GM12872 (cell line): ENCODE data around the gene ACP5.

Experiments
- CTCF ChIP-seq: IDR thresholded peaks from 3 replicates; pipeline ENCODE4 v1.5.1; 2011; ENCODE audit warnings: low read depth, mild to moderate bottlenecking, low read length, moderate library complexity; ENCODE audit not compliant: insufficient read depth

The ACP5 gene

DNA sequence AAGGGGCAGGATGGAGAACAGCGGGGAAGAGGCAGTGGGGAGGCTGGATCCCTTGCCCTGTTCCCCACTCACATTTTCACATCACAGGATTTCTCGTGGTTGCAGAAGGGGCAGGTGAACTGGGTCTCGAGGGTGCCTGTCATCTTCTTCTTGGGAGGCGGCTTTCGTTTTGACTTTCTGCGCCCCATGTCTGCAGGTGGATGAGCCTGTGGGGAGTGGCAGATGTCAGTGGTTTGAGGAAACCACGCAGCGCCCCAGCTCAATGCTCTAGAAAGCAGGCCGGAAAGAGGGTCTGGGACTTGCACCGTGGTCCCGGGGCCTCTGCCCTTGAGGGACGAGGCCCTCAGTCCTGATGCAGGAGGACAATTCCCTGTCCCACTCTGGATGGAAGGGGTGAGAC is 23.3 kb downstream of the ACP5 start:
- TF ChIP-seq CTCF, result no peak

- no peak for TF ChIP-seq CTCF
Observed at GRCh38 chr19:11552666-11553372, 24.6 kb downstream of the ACP5 start.

GRCh38 chr19:11551603-11552235 is 25.7 kb downstream of the ACP5 start:
- TF ChIP-seq CTCF, result peak; percentile 50

DNA sequence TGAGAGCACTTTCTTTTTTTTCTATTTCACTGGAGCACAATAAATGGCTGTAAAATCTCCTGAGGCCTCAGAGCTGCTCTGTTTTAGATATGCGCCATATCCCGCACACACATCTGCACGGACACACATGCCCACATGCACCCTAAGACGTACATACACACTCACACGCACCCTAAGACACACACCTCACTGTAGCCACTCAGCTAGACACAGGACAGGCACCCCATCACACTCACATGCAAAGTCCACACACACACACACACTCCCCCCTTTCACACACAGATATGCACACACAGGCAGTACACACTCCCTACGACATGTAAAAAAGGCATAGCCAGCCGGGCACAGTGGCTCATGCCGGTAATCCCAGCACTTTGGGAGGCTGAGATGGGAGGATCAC is 27.2 kb downstream of the ACP5 start:
- no peak for TF ChIP-seq CTCF

GRCh38 chr19:11549386-11549953 is 28.0 kb downstream of the ACP5 start:
- no peak for TF ChIP-seq CTCF

GRCh38 chr19:11547929-11548700 is 29.3 kb downstream of the ACP5 start:
- TF ChIP-seq CTCF, result no peak

DNA sequence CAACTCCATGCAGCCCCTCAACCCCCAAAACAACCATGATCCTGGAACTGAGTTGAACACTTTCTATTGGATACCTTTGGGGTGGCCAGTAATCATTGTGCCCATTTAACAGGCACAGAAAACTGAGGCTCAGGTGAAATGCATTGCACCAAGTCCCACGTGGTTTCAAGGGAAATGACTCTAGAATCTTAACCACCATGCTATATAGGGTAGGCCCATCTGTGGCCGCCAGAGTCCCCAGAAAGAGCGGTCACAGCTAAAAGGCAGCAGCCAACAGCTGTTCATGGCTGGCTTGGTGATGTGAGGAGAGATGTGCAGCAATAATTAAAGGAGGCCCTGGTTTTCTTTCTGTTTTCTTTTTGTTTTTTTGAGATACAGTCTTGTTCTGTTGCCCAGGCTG is 36.2 kb downstream of the ACP5 start:
- TF ChIP-seq CTCF, result no peak
